Panc1 (cell line): ENCODE measurements around the gene PEAK3.
"Not testable (repeated sequence)": the region's sequence is repeated elsewhere in the genome, so short reads cannot be mapped to it uniquely, and the experiment has no call there.

Source experiments
- CTCF ChIP-seq: fragments of 450-650 bp; IDR thresholded peaks from 2 replicates; pipeline ENCODE4 v1.5.1; 2017; ENCODE audit warnings: mild to moderate bottlenecking
- POLR2AphosphoS5 ChIP-seq: IDR thresholded peaks from 2 replicates; pipeline ENCODE4 v1.6.1; 2012; ENCODE audit warnings: mild to moderate bottlenecking, low read depth, low read length, moderate library complexity
- REST ChIP-seq, 2 experiments: IDR thresholded peaks; 2 replicates each; pipeline ENCODE4 v1.6.1; 2011 to 2012; ENCODE audit warnings: low read depth in 2 of 2, control low read depth in 1 of 2, low read length in 1 of 2, mild to moderate bottlenecking in 1 of 2, moderate library complexity in 1 of 2; ENCODE audit not compliant: insufficient read depth in 1 of 2
- SIN3A ChIP-seq: IDR thresholded peaks from 2 replicates; pipeline ENCODE4 v1.6.1; 2012; ENCODE audit warnings: low read depth, mild to moderate bottlenecking, low read length, moderate library complexity, borderline replicate concordance; ENCODE audit not compliant: insufficient read depth
- TCF7L2 ChIP-seq: IDR thresholded peaks from 2 replicates; pipeline ENCODE4 v1.6.1; 2011; ENCODE audit warnings: mild to moderate bottlenecking, low read depth, low read length, inconsistent platforms

- not testable (repeated sequence) for TF ChIP-seq POLR2AphosphoS5; CTCF; REST (IDR thresholded peaks at IDR 0.05; ENCODE audit: insufficient read depth in 1 of 2, low read depth in 2 of 2, low read length in 1 of 2); TCF7L2; SIN3A
These were observed 512 bp downstream of the PEAK3 start for GRCh38 chr19:2281265-2282061.
